HepG2 (cell line): ENCODE measurements around the gene GPATCH8. TPM values are rescaled to one million over a fixed set of nuclear protein-coding genes. Genes with fewer than 3 reads are reported as not detected.
A peak's percentile ranks its signal among the peaks of the same experiment; 100 is the strongest.

Experiments
- CENPT ChIP-seq: sonication (generic); formaldehyde crosslinking; IDR thresholded peaks from 2 replicates; pipeline ENCODE4 v1.8.0; 2022; ENCODE audit warnings: low read depth, mild to moderate bottlenecking, moderate library complexity, missing genetic modification reagents
- KDM4B ChIP-seq: sonication (generic); formaldehyde crosslinking; IDR thresholded peaks from 2 replicates; pipeline ENCODE4 v1.4.0; 2020; ENCODE audit warnings: missing genetic modification reagents
- KLF16 ChIP-seq, 2 experiments: sonication (generic) in 1 of 2; formaldehyde crosslinking in 1 of 2; IDR thresholded peaks; 2 replicates each; pipeline versions ENCODE4 v1.6.1 to v1.8.0; 2016 to 2023; ENCODE audit warnings: missing genetic modification reagents in 2 of 2, missing compliant biosample characterization in 1 of 2
- MAX ChIP-seq: IDR thresholded peaks from 2 replicates; pipeline ENCODE4 v1.6.1; 2012; ENCODE audit warnings: inconsistent platforms
- MXD4 ChIP-seq: IDR thresholded peaks from 2 replicates; pipeline ENCODE4 v1.6.1; 2016; ENCODE audit warnings: mild to moderate bottlenecking, missing biosample characterization, missing genetic modification reagents
- NFKB2 ChIP-seq: sonication (generic); formaldehyde crosslinking; IDR thresholded peaks from 2 replicates; pipeline ENCODE4 v1.4.0; 2020; ENCODE audit warnings: missing genetic modification reagents, borderline replicate concordance
- NONO ChIP-seq, 2 experiments: fragments of 450-650 bp in 1 of 2; sonication (generic) in 1 of 2; formaldehyde crosslinking in 1 of 2; IDR thresholded peaks in 1 of 2; conservative IDR thresholded peaks in 1 of 2; 2 replicates each; pipeline versions ENCODE4 v1.6.1 to v1.8.0; 2017 to 2022; ENCODE audit warnings: mild to moderate bottlenecking in 1 of 2, missing genetic modification reagents in 1 of 2, moderate library complexity in 1 of 2
- POLR2A ChIP-seq, 2 experiments: IDR thresholded peaks; 2 replicates each; pipeline ENCODE4 v1.6.1; 2011; ENCODE audit warnings: low read depth in 2 of 2, low read length in 2 of 2, mild to moderate bottlenecking in 1 of 2, moderate library complexity in 1 of 2; ENCODE audit not compliant: insufficient read depth in 1 of 2
- SOX6 ChIP-seq, 2 experiments: fragments of 450-650 bp in 1 of 2; sonication (generic) in 1 of 2; formaldehyde crosslinking in 1 of 2; IDR thresholded peaks; 2 replicates each; pipeline versions ENCODE4 v1.4.0 to v1.6.1; 2017 to 2020; ENCODE audit warnings: antibody characterized with exemption in 1 of 2, mild to moderate bottlenecking in 1 of 2, missing genetic modification reagents in 1 of 2
- TARDBP ChIP-seq: sonication (generic); formaldehyde crosslinking; IDR thresholded peaks from 2 replicates; pipeline ENCODE4 v1.8.0; 2022; ENCODE audit warnings: mild to moderate bottlenecking, missing genetic modification reagents
- TEAD3 ChIP-seq: optimal IDR thresholded peaks from 2 replicates; pipeline ENCODE3; 2016; ENCODE audit warnings: borderline replicate concordance
- ZFP91 ChIP-seq: sonication (generic); formaldehyde crosslinking; IDR thresholded peaks from 2 replicates; pipeline ENCODE4 v1.9.0; 2022; ENCODE audit warnings: missing genetic modification reagents, mild to moderate bottlenecking, borderline replicate concordance
- ZNF749 ChIP-seq: sonication (generic); formaldehyde crosslinking; IDR thresholded peaks from 2 replicates; pipeline ENCODE4 v1.8.0; 2022; ENCODE audit warnings: mild to moderate bottlenecking, missing genetic modification reagents, moderate library complexity, borderline replicate concordance
- ZNF800 ChIP-seq: sonication (generic); formaldehyde crosslinking; IDR thresholded peaks from 2 replicates; pipeline ENCODE4 v1.4.0; 2020; ENCODE audit warnings: missing genetic modification reagents
- ZSCAN22 ChIP-seq: sonication (generic); formaldehyde crosslinking; IDR thresholded peaks from 2 replicates; pipeline ENCODE4 v1.4.0; 2020; ENCODE audit warnings: mild to moderate bottlenecking, missing genetic modification reagents
- polyA plus RNA-seq, 8 experiments: library from polyadenylated mRNA; depleted of rRNA in 3 of 8; stranded (reverse) in 7 of 8; unstranded in 1 of 8; fragments of >200 nt; fragmentation: Illumina TruSeq in 4 of 8; extraction: Trizol in 4 of 8; gene quantifications; 2 replicates each; pipeline versions ENCODE4 v1.2.1 to v1.2.3, GENCODE V29; 2011 to 2016; ENCODE audit warnings: low read depth in 4 of 8, missing spikeins in 1 of 8, mixed read lengths in 1 of 8; ENCODE audit not compliant: insufficient read depth in 1 of 8
- total RNA-seq, 5 experiments: library from RNA; depleted of rRNA; stranded (reverse); fragments of >200 nt; fragmentation: Illumina TruSeq; extraction: Trizol; gene quantifications; 2 replicates each; pipeline ENCODE4 v1.2.3, GENCODE V29; 2016; ENCODE audit warnings: low read depth in 1 of 5
- TF ChIP-seq, protein P1 (sequence below): sonication (generic); formaldehyde crosslinking; IDR thresholded peaks from 2 replicates; pipeline ENCODE4 v1.4.0; 2020; ENCODE audit warnings: missing genetic modification reagents, borderline replicate concordance
- TF ChIP-seq, protein P2 (sequence below): sonication (generic); formaldehyde crosslinking; IDR thresholded peaks from 2 replicates; pipeline ENCODE4 v1.8.0; 2022; ENCODE audit warnings: mild to moderate bottlenecking, missing genetic modification reagents, moderate library complexity

The GPATCH8 gene
- total and polyA plus RNA-seq, 2 of the 13 experiments (the other 11 are each of a cell fraction or from before 2014, with no cell fraction given), result 20.7 to 21.5 TPM

GRCh38 chr17:44385287-44386181 lies 117.7 kb downstream of the GPATCH8 start (continued):
- TF ChIP-seq ZNF800 (CRISPR knock-in tag) (0 out of 2 replicates have a peak, but pooled peaks have one; percentile 17), MAX (peak; percentile 27; the same call in 1 of the 2 replicates), ZSCAN22 (no peak), KDM4B (no peak; the same call in 1 of the 2 replicates), ZFP91 (CRISPR knock-in tag) (peak; percentile 46; the same call in 1 of the 2 replicates), NFKB2 (peak; percentile 40; the same call in 1 of the 2 replicates), MXD4 (CRISPR knock-in tag) (0 out of 2 replicates have a peak, but pooled peaks have one; percentile 46), NONO (IDR thresholded peaks at IDR 0.05) (no peak), NONO (CRISPR knock-in tag; conservative IDR thresholded peaks at IDR 0.05) (peak; percentile 35; the same call in 1 of the 2 replicates), KLF16 (CRISPR knock-in tag; IDR thresholded peaks at IDR 0.05) (0 out of 4 replicates have a peak, but pooled peaks of 1 of the 2 experiments have one; percentile 21), SOX6 (IDR thresholded peaks at IDR 0.05) (no peak), SOX6 (CRISPR knock-in tag; IDR thresholded peaks at IDR 0.05) (0 out of 2 replicates have a peak, but pooled peaks have one; percentile 22), TEAD3 (peak; percentile 19), TARDBP (CRISPR knock-in tag) (0 out of 2 replicates have a peak, but pooled peaks have one; percentile 21), POLR2A (IDR thresholded peaks at IDR 0.05; ENCODE audit: insufficient read depth in 1 of 2, low read depth in 2 of 2, low read length in 2 of 2) (peak in 1 of 2 experiments; percentile 48; a peak in 2 of 4 replicates), CENPT (CRISPR knock-in tag) (0 out of 2 replicates have a peak, but pooled peaks have one; percentile 26), ZNF749 (CRISPR knock-in tag) (0 out of 2 replicates have a peak, but pooled peaks have one; percentile 34)
- TF ChIP-seq, protein P1, sequence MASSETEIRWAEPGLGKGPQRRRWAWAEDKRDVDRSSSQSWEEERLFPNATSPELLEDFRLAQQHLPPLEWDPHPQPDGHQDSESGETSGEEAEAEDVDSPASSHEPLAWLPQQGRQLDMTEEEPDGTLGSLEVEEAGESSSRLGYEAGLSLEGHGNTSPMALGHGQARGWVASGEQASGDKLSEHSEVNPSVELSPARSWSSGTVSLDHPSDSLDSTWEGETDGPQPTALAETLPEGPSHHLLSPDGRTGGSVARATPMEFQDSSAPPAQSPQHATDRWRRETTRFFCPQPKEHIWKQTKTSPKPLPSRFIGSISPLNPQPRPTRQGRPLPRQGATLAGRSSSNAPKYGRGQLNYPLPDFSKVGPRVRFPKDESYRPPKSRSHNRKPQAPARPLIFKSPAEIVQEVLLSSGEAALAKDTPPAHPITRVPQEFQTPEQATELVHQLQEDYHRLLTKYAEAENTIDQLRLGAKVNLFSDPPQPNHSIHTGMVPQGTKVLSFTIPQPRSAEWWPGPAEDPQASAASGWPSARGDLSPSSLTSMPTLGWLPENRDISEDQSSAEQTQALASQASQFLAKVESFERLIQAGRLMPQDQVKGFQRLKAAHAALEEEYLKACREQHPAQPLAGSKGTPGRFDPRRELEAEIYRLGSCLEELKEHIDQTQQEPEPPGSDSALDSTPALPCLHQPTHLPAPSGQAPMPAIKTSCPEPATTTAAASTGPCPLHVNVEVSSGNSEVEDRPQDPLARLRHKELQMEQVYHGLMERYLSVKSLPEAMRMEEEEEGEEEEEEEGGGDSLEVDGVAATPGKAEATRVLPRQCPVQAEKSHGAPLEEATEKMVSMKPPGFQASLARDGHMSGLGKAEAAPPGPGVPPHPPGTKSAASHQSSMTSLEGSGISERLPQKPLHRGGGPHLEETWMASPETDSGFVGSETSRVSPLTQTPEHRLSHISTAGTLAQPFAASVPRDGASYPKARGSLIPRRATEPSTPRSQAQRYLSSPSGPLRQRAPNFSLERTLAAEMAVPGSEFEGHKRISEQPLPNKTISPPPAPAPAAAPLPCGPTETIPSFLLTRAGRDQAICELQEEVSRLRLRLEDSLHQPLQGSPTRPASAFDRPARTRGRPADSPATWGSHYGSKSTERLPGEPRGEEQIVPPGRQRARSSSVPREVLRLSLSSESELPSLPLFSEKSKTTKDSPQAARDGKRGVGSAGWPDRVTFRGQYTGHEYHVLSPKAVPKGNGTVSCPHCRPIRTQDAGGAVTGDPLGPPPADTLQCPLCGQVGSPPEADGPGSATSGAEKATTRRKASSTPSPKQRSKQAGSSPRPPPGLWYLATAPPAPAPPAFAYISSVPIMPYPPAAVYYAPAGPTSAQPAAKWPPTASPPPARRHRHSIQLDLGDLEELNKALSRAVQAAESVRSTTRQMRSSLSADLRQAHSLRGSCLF (CRISPR knock-in tag), result no peak
- TF ChIP-seq, protein P2, sequence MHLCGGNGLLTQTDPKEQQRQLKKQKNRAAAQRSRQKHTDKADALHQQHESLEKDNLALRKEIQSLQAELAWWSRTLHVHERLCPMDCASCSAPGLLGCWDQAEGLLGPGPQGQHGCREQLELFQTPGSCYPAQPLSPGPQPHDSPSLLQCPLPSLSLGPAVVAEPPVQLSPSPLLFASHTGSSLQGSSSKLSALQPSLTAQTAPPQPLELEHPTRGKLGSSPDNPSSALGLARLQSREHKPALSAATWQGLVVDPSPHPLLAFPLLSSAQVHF (CRISPR knock-in tag), result 0 out of 2 replicates have a peak, but pooled peaks have one; percentile 39
